ENCODE results near the gene TTLL11.

GRCh38 chr9:121876658-121877271 is 216.3 kb downstream of the TTLL11 start:
- TF ChIP-seq CTCF (IDR thresholded peaks at IDR 0.05) (no peak), POLR2A (IDR thresholded peaks at IDR 0.05) (no peak)

Measured in uterus (tissue), 2 donors.